Activated T-cell treated with anti-CD3 and anti-CD28 coated beads, Interleukin-2, amount 50 U/mL, for 72 hours (primary cell): ENCODE results near the gene ABHD2. TPM values are rescaled to one million over a fixed set of nuclear protein-coding genes. Genes with fewer than 3 reads are reported as not detected.

Experiments used
- ATAC-seq, 2 donors: fragments of 150-1000 bp; cut with Tn5 transposase; replicated peaks in 1 of 2; 2 replicates each; pipeline ENCODE4 v1.10.0; 2021; ENCODE audit warnings: moderate library complexity in 2 of 2, mild to moderate bottlenecking in 1 of 2
- DNase-seq, 2 donors: peaks; one replicate each; pipeline ENCODE4 v3.0.0; 2021 to 2022; ENCODE audit warnings: mixed read lengths in 1 of 2
- H3K27ac Mint-ChIP-seq: one replicate; pipeline ENCODE4 v1.8.0; 2022; ENCODE audit warnings: mild to moderate bottlenecking, moderate library complexity, mixed read lengths
- H3K27me3 Mint-ChIP-seq: one replicate; pipeline ENCODE4 v1.8.0; 2022; ENCODE audit warnings: low read depth, mixed read lengths
- H3K36me3 Mint-ChIP-seq, 2 donors: one replicate each; pipeline ENCODE4 v1.8.0; 2022; ENCODE audit warnings: mixed read lengths in 2 of 2, mild to moderate bottlenecking in 1 of 2; ENCODE audit not compliant: insufficient read depth in 2 of 2
- H3K4me1 Mint-ChIP-seq: one replicate; pipeline ENCODE4 v1.8.0; 2022; ENCODE audit warnings: low read depth, mixed read lengths
- H3K4me3 Mint-ChIP-seq, 2 donors: one replicate each; pipeline ENCODE4 v1.8.0; 2022; ENCODE audit warnings: mild to moderate bottlenecking in 2 of 2, mixed read lengths in 2 of 2, moderate library complexity in 2 of 2
- H3K9me3 Mint-ChIP-seq, 2 donors: one replicate each; pipeline ENCODE4 v1.8.0; 2022; ENCODE audit warnings: mixed read lengths in 2 of 2
- total RNA-seq, 2 donors: library from RNA; stranded (reverse); gene quantifications; one replicate each; pipeline ENCODE4 v1.2.3, GENCODE V29; 2022

ABHD2 gene
- total RNA-seq, 2 donors from 2014 or later, result 36.8 to 44.1 TPM

DNA sequence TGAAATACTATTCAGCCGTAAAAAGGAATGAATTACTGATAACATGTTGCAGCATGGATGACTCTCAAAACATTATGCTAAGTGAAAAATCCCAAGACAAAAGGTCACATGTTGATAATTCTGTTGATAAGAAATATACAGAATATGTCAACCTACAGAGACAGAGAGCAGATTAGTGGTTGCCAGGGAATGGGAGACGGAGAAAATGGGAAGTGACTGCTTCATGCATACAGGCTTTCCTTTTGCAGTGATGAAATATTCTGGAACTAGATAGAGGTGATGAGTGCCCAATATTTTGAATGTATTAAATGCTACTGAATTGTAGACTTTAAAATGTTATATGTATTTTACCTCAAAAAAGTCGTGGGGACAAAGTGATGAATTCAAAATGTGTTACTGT lies 56.2 kb downstream of the ABHD2 start:
- H3K27me3 Mint-ChIP-seq, result no peaks in the 10 kb centered on the region

DNA sequence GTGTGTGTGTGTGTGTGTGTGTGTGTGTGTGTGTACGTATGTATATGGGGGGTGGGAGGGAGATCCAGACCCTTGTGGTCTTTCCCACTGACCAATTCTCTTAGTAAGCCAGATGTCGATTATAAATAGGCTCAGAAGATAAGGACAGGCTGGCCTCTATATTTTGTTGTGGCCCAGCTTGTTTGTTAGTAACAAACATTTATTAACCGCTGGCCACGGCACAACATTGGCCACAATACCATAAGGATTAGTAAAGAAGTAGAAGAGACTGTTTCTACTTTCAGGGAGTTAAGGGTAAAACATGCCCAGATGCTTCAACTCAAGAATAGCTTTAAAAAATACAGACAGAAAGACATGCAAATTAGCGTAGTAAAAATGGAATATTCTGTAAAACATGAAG lies 58.1 kb downstream of the ABHD2 start:
- H3K9me3 Mint-ChIP-seq, result no peaks in the 10 kb centered on the region
- H3K27ac Mint-ChIP-seq, result no peak overlapping the region
- no peaks in the 10 kb centered on the region for H3K27me3 Mint-ChIP-seq
- no peak overlapping the region for H3K4me3 Mint-ChIP-seq
- ATAC-seq, result no peak
- H3K4me1 Mint-ChIP-seq, result peaks cover 34% of the 10 kb centered on the region
- no peak for DNase-seq
- peaks cover 0 to 6% of the 10 kb centered on the region in 2 donors for H3K36me3 Mint-ChIP-seq

More for the DNA sequence above, 56.2 kb downstream of the ABHD2 start:
- H3K36me3 Mint-ChIP-seq, result peaks cover 0 to 6% of the 10 kb centered on the region in 2 donors
- no peak for ATAC-seq
- peaks cover 39% of the 10 kb centered on the region for H3K4me1 Mint-ChIP-seq
- no peak for DNase-seq
- no peaks in the 10 kb centered on the region for H3K9me3 Mint-ChIP-seq
- H3K27ac Mint-ChIP-seq, result no peak overlapping the region
- H3K4me3 Mint-ChIP-seq, result no peak overlapping the region

DNA sequence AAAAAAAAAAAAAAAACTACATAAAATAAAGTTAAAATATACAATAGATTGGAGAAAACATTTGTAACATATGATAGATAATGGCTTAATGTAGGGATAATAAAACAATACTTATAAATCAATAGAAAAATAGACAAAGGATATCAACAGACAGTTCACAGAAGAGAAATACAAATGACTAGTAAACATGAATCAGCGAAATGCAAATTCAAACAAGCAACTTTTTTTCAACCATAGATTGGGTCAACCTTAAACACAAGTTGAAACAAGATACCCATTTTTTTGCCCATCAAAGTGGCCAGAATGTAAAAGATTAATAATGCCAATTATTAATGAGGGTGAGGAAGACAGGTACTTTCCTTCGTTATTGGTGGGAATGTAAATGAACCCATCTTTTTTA lies 59.9 kb downstream of the ABHD2 start:
- Mint-ChIP-seq H3K9me3 (no peaks in the 10 kb centered on the region), H3K4me3 (no peak overlapping the region), H3K27ac (no peak overlapping the region), H3K4me1 (peaks cover 20% of the 10 kb centered on the region), H3K36me3 (peaks cover 2 to 8% of the 10 kb centered on the region in 2 donors), H3K27me3 (no peaks in the 10 kb centered on the region)
- no peak for ATAC-seq
- DNase-seq, result no peak

DNA sequence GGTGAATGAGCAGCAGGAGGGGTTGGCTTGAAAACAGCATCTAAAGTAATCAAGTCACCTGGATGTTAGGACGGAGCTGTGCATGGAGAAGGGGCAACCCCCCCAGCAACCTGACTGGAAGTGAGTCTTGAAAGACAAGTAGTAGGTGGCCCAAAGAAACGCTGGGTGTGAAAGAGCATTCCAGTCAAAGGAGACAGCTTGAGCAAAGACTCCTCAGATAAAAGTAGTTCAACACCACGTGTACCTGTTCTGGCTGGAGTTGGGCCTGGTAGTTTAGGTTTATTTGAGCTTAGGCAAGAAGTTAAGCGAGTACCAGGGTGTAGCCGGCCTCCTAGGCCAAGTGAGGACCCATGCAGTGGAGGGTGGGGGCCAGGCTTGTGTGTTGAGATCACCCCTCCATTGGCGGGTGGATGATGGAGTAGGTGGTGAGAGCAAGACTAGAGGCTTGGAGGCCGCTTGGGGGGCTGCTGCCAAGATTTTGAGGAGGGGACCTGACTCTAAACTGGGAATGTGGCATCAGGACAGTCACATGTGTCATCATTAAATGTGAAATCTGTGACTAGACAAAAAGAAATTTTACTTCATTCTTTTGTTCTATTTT lies 61.3 kb downstream of the ABHD2 start:
- Mint-ChIP-seq H3K9me3 (no peaks in the 10 kb centered on the region), H3K4me3 (no peak overlapping the region), H3K27me3 (no peaks in the 10 kb centered on the region), H3K27ac (no peak overlapping the region), H3K36me3 (peaks cover 2 to 4% of the 10 kb centered on the region in 2 donors), H3K4me1 (peaks cover 5% of the 10 kb centered on the region)
- DNase-seq, result no peak
- ATAC-seq, result no peak

DNA sequence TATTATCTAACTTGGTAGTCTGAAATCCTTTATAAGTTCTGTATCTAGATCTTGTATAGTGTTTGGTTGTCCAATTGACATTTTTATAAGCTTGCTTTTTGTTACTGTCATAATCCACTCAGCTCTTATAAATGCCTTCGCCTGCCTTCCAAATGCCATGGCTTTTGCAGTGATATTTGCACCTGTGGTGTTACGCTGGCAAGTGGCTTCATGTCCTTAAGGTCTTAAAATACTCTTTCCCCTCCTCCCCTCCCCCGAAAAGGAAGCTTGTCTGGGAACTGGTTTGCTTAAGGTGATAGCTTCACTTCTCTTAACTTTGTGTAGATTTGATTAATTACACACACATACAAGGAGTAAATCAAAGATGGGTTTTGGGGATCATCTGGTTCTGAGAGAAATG lies 62.0 kb downstream of the ABHD2 start:
- H3K27ac Mint-ChIP-seq, result no peak overlapping the region
- H3K27me3 Mint-ChIP-seq, result no peaks in the 10 kb centered on the region
- DNase-seq (no peak), ATAC-seq (no peak)
- no peaks in the 10 kb centered on the region for H3K4me1 Mint-ChIP-seq
- peaks cover 4% of the 10 kb centered on the region in 2 donors for H3K36me3 Mint-ChIP-seq
- no peak overlapping the region for H3K4me3 Mint-ChIP-seq
- H3K9me3 Mint-ChIP-seq, result no peaks in the 10 kb centered on the region

DNA sequence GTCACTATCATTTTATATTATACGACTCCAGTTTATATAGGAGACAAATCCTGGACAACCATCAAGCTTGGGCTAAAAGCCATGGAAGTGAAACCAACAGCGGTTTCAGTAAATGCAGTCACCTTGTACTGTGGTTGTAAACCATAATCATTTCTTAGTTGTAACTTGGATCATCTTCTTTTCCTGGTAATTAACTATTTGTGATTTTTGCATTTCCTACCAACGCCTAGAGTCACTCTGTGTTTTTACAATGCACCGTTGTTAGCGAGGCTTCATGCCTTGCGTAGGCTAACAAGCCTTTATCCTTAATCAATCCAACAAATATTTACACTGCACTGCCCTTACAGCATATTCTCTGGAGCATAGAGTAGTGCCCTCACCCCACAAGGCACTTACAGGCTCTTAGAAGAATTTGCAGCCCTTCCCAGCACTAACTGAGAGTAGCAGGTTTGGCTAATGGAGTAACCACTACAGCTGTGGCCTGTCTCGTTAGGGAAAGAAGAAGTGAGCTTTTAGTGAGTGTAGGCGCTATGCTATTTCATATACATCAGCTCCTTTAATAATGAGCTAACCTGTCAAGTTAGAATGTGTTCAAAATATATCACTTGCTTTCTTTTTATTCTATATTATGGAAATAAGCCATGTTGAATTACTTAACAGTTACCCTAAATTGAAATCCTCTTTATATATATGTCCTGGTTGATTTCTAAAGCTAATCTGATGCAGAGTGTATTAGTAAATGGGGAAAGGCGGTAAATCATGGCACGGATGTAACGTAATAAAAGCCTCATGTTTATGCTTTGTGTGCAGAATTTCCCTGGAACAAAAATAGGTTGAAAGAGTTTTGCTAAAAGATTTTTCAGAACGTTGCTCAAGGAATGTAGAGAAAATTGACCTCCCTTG lies 62.8 kb downstream of the ABHD2 start:
- no peak for ATAC-seq
- no peak overlapping the region for H3K27ac Mint-ChIP-seq
- no peak for DNase-seq
- H3K4me3 Mint-ChIP-seq, result no peak overlapping the region
- no peaks in the 10 kb centered on the region for H3K4me1 Mint-ChIP-seq
- H3K36me3 Mint-ChIP-seq, result peaks cover 4% of the 10 kb centered on the region in 2 donors
- no peaks in the 10 kb centered on the region for H3K9me3 Mint-ChIP-seq
- H3K27me3 Mint-ChIP-seq, result no peaks in the 10 kb centered on the region

DNA sequence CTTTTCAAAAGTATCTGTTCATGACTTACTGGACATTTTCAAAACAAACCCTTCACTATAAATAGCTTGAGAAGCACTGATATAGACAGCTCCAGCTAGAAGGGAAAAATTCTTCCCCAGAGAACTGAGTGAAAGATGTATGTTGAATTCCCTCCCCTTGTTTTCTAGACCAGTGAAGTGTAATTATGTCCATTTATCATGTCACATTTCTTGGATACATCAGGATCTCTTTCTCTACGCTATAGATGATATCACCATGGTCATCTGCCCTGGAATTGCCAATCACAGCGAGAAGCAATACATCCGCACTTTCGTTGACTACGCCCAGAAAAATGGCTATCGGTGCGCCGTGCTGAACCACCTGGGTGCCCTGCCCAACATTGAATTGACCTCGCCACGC lies 66.9 kb downstream of the ABHD2 start:
- ATAC-seq, result no peak
- no peaks in the 10 kb centered on the region for H3K9me3 Mint-ChIP-seq
- no peaks in the 10 kb centered on the region for H3K27me3 Mint-ChIP-seq
- DNase-seq, result no peak
- no peak overlapping the region for H3K4me3 Mint-ChIP-seq
- H3K36me3 Mint-ChIP-seq, result peaks cover 4 to 8% of the 10 kb centered on the region in 2 donors
- H3K4me1 Mint-ChIP-seq, result no peaks in the 10 kb centered on the region
- no peak overlapping the region for H3K27ac Mint-ChIP-seq

DNA sequence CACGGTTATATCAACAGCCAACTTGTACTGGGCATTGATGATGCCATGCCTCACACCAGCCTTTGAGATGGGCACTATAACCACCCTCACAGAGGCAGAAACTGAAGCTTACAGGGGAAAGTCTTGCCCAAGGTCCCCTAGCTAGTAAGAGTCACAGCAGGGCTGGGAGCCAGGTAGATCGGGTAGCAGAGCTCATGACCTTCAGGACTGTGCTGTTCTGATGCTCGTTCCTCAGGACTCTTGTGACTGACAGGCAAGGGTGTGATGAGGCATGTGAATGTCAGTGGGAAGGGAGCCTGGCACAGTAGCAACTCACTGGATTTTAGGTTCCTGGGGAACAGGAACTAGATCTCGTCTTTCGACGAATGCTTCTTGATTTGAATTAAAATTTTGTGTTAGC lies 67.4 kb downstream of the ABHD2 start:
- DNase-seq (no peak), ATAC-seq (no peak)
- H3K27ac Mint-ChIP-seq, result no peak overlapping the region
- no peaks in the 10 kb centered on the region for H3K9me3 Mint-ChIP-seq
- no peaks in the 10 kb centered on the region for H3K4me1 Mint-ChIP-seq
- H3K27me3 Mint-ChIP-seq, result no peaks in the 10 kb centered on the region
- no peak overlapping the region for H3K4me3 Mint-ChIP-seq
- peaks cover 4 to 8% of the 10 kb centered on the region in 2 donors for H3K36me3 Mint-ChIP-seq

DNA sequence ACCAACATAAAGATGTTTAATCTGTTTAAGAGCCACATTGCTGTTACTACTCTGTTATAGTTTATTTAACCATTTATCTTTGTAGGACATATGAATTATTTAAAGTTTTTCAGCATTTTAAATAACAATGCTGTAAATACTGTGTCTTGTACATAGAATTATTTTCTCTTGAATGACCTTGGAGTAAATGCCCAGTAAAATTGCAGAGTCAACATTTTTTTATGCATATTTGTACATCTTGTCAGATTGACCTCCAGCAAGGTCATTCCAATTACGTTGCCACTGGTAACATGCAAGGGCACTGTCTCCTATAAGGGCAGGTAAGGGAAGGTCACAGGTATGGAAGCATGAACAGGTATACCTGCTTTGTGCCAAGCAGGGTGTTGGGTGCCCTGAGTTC lies 68.8 kb downstream of the ABHD2 start:
- no peaks in the 10 kb centered on the region for H3K27me3 Mint-ChIP-seq
- no peak overlapping the region for H3K4me3 Mint-ChIP-seq
- DNase-seq (no peak), ATAC-seq (no peak)
- peaks cover 2 to 4% of the 10 kb centered on the region in 2 donors for H3K36me3 Mint-ChIP-seq
- H3K4me1 Mint-ChIP-seq, result no peaks in the 10 kb centered on the region
- H3K27ac Mint-ChIP-seq, result no peak overlapping the region
- H3K9me3 Mint-ChIP-seq, result no peaks in the 10 kb centered on the region

DNA sequence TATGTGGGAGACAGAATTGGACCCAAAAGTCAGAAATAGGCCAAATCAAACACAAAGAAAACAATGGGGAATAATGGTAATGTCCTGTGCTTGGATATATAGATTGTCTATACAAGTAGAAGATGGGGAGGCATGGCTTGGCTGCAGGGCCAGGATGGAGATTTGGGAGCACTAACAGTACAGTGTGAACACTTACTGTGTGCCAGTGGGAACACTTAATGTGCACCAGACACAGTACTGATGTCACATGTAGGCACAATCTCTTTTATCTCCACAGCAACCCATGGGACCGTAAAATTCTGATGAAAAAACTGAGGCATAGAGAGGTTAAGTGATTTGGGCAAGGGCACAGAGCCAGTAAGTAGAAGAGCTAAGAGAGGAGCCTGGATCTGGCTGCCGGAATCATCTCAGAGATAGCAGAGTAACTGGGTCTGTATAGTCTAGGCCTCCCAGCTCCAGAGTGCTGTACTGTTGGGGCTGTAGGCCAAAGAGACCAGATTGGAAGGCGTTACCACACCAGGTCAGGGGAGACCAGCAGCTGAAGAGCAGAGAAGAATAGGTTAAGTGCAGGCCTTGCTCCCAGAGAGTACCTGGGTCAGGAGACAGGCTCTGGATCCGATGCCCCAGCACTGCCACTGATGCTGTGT lies 69.8 kb downstream of the ABHD2 start:
- ATAC-seq, result no peak
- Mint-ChIP-seq H3K9me3 (no peaks in the 10 kb centered on the region), H3K4me1 (no peaks in the 10 kb centered on the region), H3K36me3 (peaks cover 2 to 4% of the 10 kb centered on the region in 2 donors), H3K4me3 (no peak overlapping the region), H3K27ac (no peak overlapping the region), H3K27me3 (no peaks in the 10 kb centered on the region)
- no peak for DNase-seq

DNA sequence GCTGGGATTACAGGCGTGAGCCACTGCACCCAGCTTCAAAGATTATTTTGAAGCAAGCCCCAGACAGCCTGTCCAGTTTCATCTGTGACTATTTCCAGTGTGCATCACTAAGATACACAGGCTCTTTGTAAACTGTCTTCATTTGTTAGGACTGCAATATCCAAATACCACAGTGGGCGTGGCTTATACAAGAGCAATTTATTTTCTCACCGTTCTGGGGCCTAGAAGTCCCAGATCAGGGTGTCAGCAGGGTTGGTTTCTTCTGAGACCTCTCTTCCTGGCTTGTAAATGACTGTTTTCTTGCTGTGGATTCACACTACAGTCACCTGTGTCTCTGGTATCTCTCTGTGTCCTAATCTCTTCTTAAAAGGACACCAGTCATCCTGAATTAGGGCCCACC lies 73.4 kb downstream of the ABHD2 start:
- Mint-ChIP-seq H3K36me3 (peaks cover 0 to 6% of the 10 kb centered on the region in 2 donors), H3K4me3 (no peak overlapping the region), H3K9me3 (no peaks in the 10 kb centered on the region), H3K27ac (no peak overlapping the region), H3K27me3 (no peaks in the 10 kb centered on the region), H3K4me1 (peaks cover 4% of the 10 kb centered on the region)
- DNase-seq, result no peak
- ATAC-seq, result no peak

DNA sequence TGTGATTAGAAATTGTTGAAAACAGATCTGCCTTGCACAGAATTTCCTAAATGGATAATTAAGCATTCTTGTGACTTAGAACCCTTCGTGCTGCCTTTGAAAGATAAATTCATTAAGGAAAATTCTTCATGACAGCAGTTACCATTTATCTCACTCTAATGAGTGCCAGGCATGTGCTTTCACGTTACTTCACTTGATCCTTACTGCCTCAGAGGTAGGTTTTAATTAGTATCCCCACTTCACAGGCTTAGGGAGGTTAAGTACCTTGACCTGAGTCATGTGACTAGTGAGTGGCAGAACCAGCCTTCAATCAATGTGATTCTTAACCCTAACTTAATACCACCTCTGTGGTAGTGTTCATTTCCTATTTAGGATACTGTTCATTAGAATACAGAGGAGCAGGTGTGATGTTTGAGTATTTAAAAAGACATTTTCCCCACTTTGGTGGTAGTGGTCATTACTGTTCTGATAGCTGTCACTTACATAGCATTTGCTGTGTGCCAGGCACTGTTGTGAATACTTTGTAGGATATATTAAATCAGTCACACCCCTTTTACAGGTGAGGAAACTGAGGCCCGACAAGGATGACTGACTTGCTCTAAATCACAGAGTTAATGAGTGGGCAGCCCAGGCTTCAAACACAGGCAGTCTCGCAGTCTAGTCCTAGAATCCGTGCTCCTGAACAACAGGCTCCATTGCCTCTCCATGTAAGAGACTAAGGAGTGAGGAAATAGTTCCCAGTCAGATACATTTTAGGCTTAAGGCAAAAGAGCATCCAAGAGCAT lies 75.2 kb downstream of the ABHD2 start:
- no peak for DNase-seq
- no peak overlapping the region for H3K27ac Mint-ChIP-seq
- peaks cover 0 to 4% of the 10 kb centered on the region in 2 donors for H3K36me3 Mint-ChIP-seq
- H3K4me3 Mint-ChIP-seq, result no peak overlapping the region
- ATAC-seq, result no peak
- H3K27me3 Mint-ChIP-seq, result no peaks in the 10 kb centered on the region
- H3K9me3 Mint-ChIP-seq, result no peaks in the 10 kb centered on the region
- peaks cover 21% of the 10 kb centered on the region for H3K4me1 Mint-ChIP-seq
